Cardiac fibroblast (primary cell): ENCODE measurements around the gene MRTFB.
"Not testable (repeated sequence)": the region's sequence is repeated elsewhere in the genome, so short reads cannot be mapped to it uniquely, and the experiment has no call there.

ENCODE experiments used
- DNase-seq, 2 donors: peaks; one replicate each; pipeline versions ENCODE4 v3.0.0 to v3.0.0-alpha.2; 2010; ENCODE audit warnings: low read depth in 2 of 2
- H3K4me3 ChIP-seq, 2 donors: replicated peaks in 1 of 2; 1 replicate in 1 of 2; 2 replicates in 1 of 2; pipeline ENCODE4 v1.5.1; 2011; ENCODE audit warnings: low read depth in 2 of 2, low read length in 2 of 2, mild to moderate bottlenecking in 2 of 2, moderate library complexity in 1 of 2
- TF ChIP-seq, protein P1 (sequence below): IDR thresholded peaks from one replicate; pipeline ENCODE4 v1.5.1; 2011; ENCODE audit warnings: low read depth, mild to moderate bottlenecking, low read length, inconsistent platforms

The MRTFB gene

DNA sequence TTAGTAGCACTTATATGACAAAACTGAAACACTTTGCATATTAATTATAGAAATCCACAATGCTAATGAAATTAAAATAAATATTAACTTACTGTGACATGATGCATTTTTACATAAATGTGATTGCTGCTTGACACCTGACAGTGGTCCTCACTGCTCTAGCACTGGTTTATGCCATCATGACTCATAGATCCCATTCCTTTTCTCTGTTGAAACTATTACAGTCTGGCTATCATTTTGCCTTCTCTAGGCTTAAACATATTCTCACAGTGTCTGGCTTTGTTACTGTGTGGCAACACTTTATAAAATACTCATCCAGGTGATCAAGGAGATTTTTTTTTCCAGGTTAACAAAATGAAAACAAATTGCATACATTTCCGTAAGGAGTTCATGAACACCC lies 108.0 kb downstream of the MRTFB start:
- DNase-seq = peak in 1 of 2 donors; percentile 34
- no peak overlapping the region for H3K4me3 ChIP-seq
- TF ChIP-seq, protein P1, sequence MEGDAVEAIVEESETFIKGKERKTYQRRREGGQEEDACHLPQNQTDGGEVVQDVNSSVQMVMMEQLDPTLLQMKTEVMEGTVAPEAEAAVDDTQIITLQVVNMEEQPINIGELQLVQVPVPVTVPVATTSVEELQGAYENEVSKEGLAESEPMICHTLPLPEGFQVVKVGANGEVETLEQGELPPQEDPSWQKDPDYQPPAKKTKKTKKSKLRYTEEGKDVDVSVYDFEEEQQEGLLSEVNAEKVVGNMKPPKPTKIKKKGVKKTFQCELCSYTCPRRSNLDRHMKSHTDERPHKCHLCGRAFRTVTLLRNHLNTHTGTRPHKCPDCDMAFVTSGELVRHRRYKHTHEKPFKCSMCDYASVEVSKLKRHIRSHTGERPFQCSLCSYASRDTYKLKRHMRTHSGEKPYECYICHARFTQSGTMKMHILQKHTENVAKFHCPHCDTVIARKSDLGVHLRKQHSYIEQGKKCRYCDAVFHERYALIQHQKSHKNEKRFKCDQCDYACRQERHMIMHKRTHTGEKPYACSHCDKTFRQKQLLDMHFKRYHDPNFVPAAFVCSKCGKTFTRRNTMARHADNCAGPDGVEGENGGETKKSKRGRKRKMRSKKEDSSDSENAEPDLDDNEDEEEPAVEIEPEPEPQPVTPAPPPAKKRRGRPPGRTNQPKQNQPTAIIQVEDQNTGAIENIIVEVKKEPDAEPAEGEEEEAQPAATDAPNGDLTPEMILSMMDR = no peak

DNA sequence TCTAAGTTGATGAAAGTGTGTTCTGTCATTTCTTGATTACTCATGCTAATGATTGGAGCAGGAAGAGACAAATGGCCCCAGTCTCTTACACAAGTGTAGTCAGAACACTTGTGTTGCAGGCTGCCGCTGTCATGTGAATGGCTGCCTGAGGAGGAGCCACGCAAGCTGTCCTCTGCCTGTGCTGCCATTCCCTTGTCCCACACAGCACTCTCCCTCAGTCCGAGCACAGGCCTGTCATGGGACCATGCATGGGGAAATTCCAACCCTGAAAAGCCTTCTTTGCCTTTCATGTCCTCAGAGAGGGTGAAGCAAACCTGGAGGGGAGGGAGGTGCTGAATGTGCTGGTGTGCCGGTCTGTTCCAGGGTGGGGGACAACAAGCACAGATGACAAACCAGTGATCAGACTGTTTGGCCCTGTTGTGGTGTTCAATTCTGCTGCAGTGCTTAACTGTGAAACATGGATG lies 109.4 kb downstream of the MRTFB start:
- no peak overlapping the region for H3K4me3 ChIP-seq
- DNase-seq = peak in 1 of 2 donors; percentile 33
- TF ChIP-seq, protein P1 = no peak

DNA sequence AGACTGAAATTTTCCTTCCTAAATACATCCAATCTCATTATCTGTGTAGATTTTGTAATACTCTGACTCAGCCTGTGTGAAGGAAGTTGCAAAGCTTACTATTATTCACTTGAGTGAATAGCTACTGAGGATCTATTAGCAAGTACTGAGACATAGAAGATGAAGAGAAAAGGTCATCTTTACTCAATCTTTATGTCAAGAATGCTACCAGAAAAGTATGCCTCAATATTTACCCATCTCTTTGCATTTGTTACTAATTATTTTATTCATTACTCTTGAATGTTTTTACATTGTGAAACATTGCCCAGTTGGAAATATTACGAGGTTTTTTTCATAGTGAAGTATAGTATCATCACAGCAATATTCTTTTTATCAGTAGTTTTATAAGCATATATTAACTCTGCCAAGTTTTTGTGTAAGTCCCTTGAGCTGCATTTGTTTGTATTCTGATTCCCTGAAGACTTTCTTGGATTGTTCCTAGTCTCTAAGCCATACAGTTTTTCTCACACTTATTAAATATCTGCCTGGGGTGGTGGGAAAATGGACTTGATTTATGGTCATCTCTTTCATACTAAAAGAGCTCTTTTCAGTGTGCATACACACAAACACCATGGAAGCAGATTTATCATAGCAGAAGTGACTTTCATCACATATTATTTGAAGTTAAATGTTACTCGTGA lies 110.4 kb downstream of the MRTFB start:
- H3K4me3 ChIP-seq = no peak overlapping the region
- peak; percentile 80 to 93 for DNase-seq
- TF ChIP-seq, protein P1 = no peak

DNA sequence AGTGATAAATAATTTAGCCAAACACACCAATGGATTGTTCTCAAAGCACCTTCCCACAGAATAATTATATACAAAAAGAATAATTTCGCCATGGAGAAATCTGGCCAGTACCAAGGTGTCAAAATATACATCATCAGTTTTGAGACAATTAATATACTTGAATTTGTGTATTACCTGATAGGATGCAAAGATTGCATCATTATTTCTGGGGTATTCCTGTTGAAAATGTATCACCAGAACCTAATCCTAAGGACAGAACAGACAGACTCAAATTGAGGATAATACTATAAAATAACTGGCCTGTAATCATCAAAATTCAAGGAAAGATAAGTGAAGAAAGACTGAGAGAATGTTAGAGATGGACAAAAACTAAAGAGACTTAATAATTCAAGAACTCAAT lies 111.9 kb downstream of the MRTFB start:
- DNase-seq = no peak
- H3K4me3 ChIP-seq = no peak overlapping the region
- TF ChIP-seq, protein P1 = no peak

DNA sequence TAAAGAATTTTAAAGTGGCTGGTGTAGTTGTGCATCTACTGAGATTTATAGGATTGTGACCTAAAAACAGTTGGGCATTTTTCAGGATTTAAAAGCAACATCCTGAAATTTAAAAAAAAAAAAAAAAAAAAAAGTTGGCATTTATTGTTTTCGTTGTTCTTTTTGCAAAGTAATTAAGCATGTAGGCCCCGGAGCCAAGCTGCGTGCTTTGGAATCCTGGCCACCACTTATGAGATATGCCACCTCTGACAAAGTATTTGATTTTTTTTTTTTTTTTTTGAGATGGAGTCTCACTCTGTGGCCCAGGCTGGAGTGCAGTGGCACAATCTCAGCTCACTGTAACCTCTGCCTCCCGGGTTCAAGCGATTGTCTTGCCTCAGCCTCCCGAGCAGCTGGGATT lies 112.8 kb downstream of the MRTFB start:
- H3K4me3 ChIP-seq, DNase-seq: not testable (repeated sequence)

DNA sequence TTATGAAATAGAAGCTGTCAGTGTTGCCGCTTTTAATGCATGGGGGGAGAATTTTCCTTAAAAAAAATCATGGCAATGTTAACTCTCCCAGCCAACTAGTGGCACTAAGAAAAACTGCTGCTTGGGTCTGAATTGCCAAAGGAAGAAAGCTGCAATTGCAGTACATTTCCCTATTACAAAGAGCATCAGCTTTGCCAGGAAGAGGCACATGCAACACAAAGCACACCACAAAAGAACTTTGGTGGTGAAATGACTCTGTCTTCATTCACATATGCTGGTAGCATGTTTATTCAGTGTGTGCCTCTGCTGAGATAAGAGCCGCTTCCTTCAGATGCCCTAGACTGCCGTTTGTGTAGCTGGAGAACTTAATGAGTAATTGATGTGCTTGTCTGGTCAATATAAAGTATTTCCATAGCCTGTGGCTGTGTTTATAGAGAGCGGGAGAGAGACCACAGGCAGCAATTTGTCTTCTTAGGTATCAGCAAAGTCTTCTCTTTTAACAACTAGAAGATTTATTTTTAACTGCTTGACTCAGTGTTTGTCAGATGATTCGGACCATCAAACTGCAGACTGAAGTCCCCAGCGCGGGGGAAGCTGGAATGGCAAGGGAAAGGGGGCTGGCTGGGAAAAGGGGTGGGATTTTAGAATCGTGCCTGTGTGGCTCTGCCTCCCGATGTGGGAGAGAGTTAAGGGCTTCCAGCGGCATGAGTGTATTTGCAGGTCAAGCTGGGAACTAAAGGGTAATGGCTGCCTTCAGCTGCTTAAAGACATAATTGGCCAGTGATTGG lies 115.1 kb downstream of the MRTFB start:
- peak; percentile 81 to 87 for DNase-seq
- peak overlapping the region; percentile 30 to 52 for H3K4me3 ChIP-seq
- TF ChIP-seq, protein P1 = peak; percentile 65

DNA sequence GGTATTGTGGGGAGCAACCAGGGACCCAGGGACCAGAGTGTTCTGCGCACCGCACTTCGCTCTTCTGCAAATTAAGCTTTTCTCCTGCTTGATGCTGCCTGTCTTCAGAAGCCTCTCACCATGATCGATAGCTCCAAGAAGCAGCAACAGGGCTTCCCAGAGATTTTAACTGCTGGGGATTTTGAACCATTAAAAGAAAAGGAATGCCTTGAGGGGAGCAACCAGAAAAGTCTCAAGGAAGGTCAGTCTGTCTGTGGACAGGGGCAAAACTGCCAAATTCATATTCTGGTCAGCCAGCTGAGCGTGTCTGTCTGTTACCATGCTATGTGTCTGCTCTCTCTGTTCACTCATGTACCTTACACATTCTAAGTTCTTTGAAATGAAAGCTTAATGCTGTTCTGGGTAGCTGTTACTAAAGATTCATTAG lies 115.7 kb downstream of the MRTFB start:
- peak in 1 of 2 donors; percentile 45 for DNase-seq
- TF ChIP-seq, protein P1 = no peak
- peak overlapping the region; percentile 30 to 52 for H3K4me3 ChIP-seq
